Central memory CD4-positive, alpha-beta T cell (primary cell): ENCODE data around the gene MRPL43.
A peak's percentile ranks its signal among the peaks of the same experiment; 100 is the strongest.

Experiments
- DNase-seq: peaks from one replicate; pipeline ENCODE4 v3.0.0; 2022

The MRPL43 gene

DNA sequence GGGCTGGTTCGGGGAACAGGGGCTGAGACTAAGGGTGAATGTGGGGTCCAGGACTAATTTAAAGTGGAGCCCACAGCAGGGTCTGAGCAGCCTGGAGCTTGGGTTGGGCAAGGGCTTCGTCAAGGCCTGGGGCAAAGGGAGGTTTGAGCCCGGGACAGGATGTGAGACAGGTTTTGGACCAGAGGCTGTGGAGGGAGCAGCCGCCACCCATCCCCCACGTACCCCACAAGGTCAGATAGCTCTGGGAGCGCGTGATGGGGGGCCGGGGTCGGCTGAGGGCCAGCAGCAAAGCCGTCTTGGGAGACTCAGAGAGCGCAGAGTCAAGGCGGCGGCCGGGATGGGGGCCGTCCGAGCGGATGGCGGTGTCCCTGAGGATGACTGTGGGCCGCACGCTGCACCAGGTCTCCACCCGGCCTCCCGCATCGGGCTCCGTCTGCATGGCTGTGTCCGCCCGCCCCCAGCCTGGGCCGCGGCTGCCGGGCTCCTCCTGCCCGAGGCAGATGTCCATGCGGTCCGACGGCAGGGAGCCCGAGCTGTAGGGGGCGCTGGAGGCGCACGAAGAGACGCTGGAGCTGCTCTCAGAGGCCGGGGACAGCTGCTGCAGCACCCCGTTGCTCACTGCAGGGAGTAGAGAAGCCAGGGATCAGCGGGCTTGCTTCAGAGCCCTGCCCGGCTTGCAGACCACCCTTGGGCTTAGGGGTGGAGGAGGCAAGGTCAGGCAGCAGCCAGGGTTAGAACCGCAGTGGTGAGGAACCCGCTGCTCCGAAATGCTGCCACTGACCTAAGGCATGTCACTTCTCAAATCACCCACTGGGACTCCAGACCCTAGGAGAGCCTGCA lies 31.5 kb upstream of the MRPL43 start:
- peak; percentile 56 for DNase-seq

DNA sequence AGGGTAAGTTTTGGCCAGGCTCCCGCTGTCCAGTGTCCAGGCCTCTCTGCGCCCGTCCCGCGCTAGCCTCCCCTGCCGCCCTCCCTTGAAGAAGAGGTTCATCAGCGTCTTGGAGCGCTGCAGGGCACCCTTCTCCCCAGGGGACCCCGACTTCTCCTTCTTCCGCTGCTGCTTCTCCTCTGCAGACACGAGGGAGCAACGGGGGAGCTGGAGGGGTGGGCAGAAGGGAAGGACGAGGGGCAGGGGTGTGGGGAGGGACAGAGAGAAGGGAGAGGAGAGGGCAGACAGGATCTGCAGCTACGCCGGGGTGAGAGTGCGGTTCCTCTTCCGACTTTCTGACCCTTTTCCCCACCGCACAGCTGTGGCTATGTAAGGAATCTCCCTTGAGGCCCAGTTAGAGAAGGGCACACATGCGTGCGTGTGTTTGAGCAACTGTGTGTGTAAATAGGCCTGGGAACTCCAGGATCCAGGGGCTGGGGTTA lies 30.9 kb upstream of the MRPL43 start:
- DNase-seq, result no peak

DNA sequence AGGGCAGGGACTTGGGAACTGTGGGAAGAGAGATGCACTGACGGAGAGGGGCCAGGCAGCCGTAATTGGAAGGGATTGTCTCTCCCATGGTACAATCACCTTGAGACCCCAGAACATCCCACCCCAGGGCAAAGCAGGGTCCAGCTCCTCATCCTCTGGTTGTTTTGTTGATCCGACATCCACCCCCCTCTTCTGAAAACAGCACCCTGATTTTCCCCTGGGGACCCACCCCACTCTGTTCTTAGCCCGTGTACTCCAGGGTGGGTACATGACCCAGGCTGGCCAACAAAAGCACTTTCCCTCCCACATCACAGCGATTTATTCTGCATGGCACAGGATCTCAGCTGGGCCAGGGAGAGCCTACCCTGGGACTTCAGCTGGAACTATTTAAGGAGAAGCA lies 29.5 kb upstream of the MRPL43 start:
- DNase-seq, result no peak

DNA sequence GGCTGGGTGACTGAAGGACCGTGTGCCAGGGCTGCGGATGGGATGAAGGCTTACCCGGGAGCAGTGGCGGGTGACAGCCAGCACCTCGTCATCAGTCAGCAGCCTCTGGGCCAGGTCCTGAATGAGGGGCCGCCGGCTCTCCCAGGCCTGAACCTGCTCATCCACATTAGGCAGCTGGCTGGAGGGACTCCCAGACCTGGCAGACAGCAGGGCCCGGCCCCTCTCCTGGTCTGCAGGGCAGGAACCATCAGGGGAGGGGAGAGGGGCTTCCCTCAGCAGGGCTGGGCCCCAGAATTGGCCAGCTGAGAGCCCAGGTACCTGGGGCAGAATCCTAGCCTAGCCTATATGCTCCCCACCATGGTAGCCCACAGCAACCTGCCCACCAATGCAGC lies 28.3 kb upstream of the MRPL43 start:
- DNase-seq, result no peak

DNA sequence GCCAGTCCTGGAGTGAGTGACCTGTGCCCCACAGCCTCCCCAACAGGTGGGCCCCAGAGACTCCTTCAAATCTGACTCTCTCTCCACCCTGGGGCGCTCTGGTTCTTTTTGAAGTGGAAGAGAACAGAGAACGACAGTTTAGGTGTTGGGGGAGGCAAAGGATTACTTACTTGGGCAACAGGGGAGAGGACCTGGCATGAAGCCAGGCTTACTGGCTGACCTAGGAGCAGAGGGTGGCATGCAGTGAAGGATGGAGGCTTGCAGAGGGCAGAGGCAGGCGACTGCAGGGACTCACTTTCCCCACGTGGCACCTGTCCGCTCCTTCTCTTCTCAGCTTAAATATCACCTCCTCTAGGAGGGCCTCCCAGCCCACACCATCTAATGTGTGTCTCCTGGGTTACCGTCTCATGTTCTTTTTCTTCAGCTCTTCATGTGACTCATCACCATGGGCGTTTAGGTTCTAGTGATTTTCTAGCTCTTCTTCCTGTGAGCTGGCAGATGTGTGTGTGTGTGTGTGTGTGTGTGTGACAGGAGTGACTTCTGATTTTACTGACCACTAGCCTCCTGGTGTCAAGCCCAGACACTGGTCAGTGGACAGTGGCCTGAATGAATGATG lies 27.8 kb upstream of the MRPL43 start:
- no peak for DNase-seq

DNA sequence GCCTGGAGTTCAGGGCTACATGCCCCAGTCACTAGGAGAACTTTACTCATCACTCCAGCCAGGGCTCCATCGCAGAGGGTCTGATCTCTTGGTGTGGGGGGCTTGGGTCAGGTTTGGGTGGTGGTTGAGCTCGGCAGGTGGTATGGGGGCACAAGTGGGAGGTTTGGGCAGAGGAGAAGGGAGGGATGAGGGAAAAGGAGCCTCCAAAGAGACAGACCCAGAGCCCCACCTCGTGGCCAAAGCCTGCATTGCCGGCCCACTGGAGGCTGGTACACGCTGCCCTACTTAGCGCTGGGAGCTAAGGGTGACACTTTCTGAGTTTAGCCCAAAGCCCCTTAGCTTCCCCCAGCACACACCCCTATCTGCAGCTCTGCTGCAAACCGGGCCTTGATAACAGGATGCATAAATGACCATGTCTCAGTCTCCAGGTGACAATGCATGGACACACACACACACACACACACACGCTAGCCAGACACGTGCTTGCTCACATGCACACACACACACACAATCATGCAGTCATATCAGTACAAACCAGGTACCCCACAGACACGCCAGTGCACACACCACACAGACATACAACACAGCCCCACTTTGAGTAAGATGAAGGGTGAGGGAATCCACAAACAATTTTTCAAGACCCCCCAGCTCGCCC lies 27.1 kb upstream of the MRPL43 start:
- peak; percentile 60 for DNase-seq

DNA sequence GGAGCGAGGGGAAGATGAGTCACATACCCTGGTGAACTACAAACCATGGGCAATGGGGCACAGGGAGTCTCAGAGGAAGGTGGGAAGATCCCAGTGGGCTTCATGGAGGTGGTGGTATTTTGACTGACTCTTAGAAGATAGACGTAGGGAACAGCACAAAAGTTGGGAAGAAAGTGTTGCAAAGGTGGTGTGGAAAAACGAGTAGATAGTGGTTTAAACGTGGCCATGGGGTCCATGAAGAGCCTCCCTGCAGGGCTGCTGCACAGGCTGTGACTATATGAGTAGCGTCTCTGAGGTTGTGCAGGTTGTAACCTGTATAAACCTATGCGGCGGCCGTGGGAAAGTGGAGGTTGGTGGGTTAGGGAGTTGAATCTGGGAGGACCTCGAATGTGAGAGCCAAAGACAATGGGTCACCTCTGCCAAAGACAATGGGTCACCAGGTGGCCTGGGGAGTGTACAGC lies 26.1 kb upstream of the MRPL43 start:
- no peak for DNase-seq

DNA sequence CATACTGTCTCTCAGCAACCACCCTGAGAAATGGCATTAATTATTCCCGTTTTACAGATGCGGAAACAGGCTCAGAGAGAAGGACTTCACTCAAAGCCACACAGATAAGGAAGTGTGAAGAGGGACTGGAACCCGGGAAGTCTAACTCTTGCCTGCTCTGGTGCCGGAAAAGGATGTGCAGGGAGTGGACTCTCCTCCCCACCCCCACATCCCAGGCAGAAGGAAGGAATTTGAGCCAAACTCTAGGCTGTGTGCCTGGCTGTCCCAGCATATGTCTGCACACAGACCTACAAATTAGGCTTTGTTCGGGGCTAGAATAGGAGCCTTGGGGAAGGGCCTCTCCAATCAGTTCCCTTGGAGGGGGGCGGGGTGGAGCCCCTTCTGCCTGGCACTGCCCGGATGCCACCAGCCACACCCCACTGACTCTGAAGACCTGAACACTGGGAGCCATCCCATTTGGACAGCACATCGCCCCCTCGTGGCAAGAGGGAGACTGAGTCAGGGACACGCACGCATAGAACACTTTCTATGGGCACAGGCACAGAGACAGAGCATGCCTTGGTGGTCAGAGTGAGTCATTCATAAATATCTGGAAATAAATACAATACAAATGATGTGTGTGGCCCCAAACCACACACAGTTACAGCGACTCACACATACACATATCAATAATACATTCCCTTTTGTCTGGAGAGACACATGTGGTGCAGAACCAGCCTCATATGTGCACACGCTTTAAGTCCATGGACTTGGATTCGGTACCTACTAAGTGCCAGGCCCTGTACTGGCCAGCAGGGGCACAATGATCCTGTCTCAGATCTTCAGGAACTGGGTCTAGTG lies 25.4 kb upstream of the MRPL43 start:
- peak; percentile 68 for DNase-seq

DNA sequence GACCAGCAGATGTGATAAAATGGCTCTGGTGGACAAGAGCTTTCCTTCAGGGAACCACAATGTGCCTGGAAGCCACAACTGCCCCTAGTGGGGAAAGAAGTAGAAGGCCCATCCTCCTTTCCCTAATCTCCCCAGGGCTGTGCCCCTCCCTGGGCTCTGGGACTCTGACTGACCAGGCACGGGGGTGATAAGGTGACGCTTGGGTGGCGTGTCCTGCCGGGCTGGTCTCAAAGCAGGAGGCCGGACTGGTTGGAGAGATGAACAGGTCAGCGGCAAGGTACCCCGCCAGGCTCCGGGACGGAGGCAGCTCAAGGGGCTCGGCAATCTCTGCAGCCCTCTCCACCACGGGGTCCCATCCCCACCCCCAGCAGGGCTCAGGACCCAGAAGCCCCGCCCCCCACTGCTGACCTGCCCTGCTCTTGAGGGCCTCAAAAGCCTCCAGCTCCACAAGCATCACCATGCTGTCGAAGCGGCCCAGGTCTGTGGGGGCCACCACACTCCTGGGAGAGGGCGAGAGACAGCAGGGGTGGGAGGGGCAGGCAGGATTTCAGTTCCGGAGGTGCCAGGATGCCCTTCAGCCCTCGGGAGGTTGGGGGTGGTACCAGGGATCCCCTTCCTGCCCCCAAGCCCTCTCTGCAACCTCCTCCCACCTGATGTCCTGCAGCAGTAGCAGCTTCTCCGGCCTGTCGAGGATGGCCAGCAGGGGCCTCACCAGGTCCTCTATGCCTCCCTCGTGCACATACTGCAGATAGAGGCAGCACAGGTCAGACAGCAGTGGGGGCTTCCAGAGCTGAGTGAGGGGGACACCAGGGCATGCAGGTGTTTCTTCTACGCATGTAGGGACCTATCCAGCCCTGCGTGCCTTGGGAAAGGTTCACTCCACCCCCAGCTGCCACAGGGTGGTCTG lies 24.5 kb upstream of the MRPL43 start:
- DNase-seq, result no peak

DNA sequence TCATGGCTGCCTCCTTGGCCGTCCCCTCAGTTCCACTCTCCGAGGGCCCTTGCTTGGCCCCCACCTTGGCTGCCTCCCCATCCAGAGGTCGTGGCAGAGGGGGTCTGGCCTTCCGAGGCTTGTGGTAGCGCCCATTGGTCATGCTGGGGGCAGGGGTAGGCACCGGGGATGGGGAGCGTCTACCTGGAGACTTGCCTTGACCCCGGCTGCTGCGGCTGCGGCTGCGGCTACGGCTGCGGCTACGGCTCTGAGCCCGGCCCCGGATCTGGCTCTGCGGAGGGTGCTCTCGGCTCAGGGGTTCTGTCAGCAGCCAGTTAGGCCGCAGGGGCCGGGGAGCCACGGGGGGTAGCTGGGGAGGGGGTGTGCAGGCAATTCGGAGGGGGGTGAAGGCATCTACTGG lies 23.0 kb upstream of the MRPL43 start:
- DNase-seq, result no peak

DNA sequence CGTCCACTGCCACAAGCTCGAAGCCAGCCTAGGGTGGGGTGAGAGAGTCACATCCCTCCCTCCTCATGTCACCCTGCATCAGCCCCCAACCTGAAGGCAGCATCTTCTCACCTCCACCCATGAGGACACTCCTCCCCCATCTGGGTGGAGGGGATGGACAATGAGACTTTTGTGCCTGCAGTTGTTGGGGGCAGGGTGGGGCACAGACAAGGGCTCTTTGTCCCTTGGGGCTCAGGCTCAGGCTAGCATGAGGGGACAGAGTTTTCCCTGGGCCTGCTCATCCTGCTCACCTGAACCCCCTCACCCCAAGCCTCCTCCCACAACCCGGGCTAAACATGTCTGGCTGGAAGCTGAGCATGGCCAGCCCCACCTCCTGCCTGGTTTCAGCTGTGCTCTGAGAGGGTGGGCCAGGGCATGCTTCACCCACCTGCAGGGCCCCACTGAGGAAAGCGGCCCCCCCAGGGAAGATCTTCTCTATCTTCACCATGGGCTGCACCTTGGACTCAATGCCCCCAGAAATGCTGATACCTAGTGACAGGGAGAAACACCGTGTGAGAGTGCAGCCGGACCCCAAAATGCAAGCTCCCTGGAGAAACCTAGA lies 21.6 kb upstream of the MRPL43 start:
- no peak for DNase-seq

DNA sequence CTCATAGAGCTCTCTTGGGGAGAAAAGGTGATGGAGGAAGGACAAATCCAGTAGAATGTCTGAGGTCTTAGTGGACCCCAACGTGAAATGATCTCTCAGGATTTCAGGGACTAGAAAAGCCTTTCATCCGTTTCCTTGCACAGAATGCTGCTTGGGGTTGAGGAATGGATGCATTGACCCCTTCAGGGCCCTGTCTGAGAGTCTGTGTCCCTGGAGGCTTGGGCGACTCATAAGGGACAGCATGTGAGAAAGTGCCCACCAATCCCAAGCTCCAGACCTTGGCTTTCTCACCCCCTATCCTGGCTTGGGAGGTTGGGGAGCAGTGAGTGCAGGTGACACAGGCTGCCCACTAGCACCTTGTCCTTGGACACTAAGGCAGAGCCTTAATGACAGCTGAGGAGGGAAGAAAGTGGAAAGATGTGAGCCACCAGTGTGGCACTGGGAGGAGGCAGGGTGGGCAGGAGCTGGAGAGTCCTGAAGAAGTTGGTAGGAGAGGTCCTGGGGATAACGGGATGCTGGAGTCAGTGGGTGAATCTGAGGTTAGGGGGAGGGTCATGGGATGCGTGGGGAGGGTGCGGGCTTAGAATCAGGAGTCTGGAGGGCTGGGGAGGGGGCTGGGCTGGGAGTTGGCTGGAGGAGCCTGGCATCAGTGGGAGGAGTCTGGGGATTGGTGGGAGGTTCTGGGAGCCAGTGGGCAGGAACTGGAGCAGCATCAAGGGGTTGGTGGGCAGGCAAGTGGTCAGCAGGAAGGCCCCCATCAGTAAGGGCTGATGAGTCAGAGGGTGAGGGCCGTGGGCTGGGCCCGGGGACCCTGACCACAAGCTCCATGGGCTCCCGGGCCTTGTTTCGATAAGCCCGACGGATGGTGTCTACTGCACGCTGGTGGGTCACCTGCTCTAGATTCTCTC lies 20.9 kb upstream of the MRPL43 start:
- no peak for DNase-seq

DNA sequence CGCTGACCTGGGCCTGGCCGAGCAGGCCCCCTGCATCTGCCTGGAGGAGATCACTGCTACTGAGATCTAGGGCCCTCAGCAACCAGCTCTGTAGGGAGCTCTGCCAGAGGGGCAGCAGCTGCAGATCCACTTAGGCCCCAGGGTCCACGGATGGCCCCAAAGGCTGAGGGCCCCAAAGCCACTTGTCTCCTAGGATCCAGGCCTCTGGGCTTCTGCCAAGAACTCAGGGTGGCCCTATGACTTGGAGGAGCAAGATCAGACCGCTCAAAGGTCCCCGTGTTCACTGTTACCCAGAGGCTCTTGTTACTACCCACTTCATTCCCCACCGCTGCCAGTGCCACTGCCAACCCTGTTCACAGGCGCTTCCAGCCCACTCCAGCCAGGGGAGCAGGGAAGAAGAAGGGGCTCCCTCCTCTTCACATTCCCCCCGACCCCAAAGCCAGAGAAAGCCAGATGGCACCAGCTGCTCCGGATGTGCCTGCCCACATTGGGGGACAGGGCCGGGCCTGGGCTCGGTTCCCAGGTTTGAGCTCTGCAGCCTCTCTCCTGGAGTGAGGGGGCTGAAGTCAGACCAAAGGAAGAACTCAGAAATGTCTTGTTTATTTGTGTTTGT lies 19.9 kb upstream of the MRPL43 start:
- no peak for DNase-seq

DNA sequence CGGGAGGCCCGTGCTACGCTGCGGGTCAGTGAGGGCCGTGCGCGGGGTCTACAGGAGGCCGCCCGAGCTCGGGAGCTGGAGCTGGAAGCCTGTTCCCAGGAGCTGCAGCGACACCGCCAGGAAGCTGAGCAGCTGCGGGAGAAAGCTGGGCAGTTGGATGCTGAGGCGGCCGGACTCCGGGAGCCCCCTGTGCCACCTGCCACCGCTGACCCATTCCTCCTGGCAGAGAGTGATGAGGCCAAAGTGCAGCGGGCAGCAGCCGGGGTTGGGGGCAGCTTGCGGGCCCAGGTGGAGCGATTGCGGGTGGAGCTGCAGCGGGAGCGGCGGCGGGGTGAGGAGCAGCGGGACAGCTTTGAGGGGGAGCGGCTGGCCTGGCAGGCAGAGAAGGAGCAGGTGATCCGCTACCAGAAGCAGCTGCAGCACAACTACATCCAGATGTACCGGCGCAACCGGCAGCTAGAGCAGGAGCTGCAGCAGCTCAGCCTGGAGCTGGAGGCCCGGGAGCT lies 19.3 kb upstream of the MRPL43 start:
- DNase-seq, result no peak

DNA sequence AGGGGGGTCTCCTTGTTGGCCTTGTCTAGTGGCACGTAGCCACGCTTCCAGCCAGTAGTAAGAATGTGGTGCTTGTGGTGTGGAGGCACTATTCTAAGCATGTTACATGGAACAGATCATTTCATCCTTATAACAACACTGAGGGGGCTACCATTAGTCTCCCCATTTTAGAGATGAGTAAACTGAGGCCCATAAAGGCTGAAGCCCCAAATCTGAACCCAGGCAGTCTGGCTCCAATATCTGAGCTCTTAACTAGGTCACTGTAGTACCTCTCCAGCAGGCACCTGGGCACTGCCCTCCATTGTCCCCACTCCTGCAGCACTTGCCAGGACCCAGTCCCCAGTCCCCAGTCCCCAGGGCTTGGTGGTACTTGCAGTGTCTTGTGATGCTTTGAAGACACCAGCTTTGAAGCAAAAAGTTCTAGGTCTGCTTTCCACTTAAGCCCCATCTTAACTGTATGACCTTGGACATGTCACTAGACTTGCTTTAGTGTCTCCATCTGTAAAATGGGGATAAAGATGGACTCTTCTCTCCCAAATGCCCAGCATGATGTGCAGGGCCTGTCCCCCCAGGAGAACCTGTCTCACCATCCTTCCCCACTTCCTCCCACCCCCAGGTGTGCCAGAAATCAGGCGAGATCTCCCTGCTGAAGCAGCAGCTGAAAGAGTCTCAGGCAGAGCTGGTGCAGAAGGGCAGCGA lies 18.7 kb upstream of the MRPL43 start:
- DNase-seq, result no peak

DNA sequence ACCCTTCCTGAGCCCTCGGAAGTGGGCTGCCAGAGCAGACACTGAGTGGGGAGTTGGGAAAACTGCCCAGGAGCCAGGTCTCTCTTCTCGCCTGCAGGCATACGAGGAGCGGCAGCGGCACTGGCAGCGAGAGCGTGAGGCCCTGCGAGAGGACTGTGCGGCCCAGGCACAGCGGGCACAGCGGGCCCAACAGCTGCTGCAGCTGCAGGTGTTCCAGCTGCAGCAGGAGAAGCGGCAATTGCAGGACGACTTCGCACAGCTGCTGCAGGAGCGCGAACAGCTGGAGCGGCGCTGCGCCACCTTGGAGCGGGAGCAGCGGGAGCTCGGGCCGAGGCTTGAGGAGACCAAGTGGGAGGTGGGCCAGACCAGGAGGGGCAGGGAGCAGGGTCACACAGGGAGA lies 18.1 kb upstream of the MRPL43 start:
- no peak for DNase-seq

DNA sequence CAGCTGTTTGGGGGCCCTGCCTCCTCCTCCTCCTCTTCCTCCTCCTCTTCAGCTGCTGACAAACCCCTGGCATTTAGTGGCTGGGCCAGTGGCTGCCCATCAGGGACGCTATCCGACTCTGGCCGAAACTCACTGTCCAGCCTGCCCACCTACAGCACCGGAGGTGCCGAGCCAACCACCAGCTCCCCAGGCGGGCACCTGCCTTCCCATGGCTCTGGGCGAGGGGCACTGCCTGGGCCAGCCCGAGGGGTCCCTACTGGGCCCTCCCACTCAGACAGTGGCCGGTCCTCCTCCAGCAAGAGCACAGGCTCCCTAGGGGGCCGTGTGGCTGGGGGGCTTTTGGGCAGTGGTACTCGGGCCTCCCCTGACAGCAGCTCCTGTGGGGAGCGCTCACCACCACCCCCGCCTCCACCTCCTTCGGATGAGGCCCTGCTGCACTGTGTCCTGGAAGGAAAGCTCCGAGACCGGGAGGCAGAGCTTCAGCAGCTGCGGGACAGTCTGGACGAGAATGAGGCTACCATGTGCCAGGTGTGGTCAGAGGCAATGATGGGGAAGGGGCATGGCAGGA lies 16.4 kb upstream of the MRPL43 start:
- no peak for DNase-seq

DNA sequence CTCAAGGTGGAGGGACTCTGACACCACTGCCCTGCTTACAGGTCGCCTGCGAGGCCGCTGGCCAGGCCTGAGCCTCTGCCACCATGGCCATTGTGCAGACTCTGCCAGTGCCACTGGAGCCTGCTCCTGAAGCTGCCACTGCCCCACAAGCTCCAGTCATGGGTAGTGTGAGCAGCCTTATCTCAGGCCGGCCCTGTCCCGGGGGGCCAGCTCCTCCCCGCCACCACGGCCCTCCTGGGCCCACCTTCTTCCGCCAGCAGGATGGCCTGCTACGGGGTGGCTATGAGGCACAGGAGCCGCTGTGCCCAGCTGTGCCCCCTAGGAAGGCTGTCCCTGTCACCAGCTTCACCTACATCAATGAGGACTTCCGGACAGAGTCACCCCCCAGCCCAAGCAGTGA lies 15.2 kb upstream of the MRPL43 start:
- DNase-seq, result no peak

DNA sequence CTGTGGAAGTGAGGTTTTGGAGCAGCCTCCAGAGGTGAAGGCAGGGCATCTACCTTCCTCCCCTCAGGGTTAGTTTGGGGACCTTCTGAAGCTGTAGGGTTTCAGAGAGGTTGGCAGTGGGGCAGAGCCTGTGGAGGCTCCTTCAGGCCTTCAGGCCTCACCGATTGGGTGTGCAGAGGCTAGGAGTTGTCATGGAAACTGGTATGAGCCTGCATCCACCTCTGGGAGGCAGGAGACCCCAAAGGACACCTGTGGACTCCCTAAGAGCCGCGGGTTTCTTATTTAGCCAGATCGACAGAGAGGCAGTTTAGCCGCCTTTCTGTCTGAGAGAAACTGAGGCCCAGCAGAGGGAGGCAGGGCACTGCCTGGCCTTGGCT lies 14.3 kb upstream of the MRPL43 start:
- no peak for DNase-seq
